Fibroblast of mammary gland (primary cell): ENCODE results near the gene CLIC4.
"Not testable (repeated sequence)": the region's sequence is repeated elsewhere in the genome, so short reads cannot be mapped to it uniquely, and the experiment has no call there.

Source experiments
- DNase-seq: peaks from one replicate; pipeline ENCODE4 v3.0.0-alpha.2; 2010; ENCODE audit warnings: low read depth
- H3K4me3 ChIP-seq: 2 replicates; pipeline ENCODE4 v1.5.1; 2011; ENCODE audit warnings: low read depth, mild to moderate bottlenecking, low read length, moderate library complexity; ENCODE audit not compliant: control insufficient read depth
- TF ChIP-seq, protein P1 (sequence below): conservative IDR thresholded peaks from 2 replicates; pipeline ENCODE4 v1.5.1; 2011; ENCODE audit warnings: low read depth, low read length, inconsistent platforms; ENCODE audit not compliant: control insufficient read depth, insufficient read depth

Gene CLIC4

DNA sequence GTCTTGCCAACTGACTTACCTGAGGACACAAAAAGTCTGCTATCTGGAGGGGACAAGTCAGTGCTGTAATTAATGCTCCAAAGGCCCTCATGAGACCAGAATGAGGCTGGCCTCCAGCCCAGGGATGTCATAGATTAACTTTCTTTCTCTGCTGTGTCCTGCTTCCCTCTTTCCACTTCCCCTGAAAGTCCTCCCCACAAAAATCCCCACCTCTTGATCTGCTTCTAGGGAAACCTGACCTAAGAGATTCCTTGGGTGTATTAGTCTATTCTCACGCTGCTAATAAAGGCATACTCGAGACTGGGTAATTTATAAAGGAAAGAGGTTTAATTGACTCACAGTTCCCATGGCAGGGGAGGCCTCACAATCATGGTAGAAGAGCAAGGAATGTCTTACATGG, 145.6 kb downstream of the CLIC4 start:
- TF ChIP-seq, protein P1, sequence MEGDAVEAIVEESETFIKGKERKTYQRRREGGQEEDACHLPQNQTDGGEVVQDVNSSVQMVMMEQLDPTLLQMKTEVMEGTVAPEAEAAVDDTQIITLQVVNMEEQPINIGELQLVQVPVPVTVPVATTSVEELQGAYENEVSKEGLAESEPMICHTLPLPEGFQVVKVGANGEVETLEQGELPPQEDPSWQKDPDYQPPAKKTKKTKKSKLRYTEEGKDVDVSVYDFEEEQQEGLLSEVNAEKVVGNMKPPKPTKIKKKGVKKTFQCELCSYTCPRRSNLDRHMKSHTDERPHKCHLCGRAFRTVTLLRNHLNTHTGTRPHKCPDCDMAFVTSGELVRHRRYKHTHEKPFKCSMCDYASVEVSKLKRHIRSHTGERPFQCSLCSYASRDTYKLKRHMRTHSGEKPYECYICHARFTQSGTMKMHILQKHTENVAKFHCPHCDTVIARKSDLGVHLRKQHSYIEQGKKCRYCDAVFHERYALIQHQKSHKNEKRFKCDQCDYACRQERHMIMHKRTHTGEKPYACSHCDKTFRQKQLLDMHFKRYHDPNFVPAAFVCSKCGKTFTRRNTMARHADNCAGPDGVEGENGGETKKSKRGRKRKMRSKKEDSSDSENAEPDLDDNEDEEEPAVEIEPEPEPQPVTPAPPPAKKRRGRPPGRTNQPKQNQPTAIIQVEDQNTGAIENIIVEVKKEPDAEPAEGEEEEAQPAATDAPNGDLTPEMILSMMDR = no peak
- H3K4me3 ChIP-seq = no peak overlapping the region
- DNase-seq = no peak

DNA sequence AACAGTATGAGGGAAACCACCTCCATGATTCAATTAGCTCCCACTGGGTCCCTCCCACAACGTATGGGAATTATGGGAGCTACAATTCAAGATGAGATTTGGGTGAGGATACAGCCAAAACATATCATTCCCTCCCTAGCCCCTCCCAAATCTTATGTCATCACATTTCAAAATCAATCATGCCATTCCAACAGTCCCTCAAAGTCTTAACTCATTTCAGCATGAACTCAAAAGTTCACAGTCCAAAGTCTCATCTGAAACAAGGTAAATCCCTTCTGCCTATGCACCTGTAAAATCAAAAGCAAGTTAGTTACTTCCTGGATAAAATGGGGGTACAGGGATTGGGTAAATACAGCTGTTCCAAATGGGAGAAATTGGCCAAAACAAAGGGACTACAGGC, 146.1 kb downstream of the CLIC4 start:
- DNase-seq, H3K4me3 ChIP-seq: not testable (repeated sequence)

DNA sequence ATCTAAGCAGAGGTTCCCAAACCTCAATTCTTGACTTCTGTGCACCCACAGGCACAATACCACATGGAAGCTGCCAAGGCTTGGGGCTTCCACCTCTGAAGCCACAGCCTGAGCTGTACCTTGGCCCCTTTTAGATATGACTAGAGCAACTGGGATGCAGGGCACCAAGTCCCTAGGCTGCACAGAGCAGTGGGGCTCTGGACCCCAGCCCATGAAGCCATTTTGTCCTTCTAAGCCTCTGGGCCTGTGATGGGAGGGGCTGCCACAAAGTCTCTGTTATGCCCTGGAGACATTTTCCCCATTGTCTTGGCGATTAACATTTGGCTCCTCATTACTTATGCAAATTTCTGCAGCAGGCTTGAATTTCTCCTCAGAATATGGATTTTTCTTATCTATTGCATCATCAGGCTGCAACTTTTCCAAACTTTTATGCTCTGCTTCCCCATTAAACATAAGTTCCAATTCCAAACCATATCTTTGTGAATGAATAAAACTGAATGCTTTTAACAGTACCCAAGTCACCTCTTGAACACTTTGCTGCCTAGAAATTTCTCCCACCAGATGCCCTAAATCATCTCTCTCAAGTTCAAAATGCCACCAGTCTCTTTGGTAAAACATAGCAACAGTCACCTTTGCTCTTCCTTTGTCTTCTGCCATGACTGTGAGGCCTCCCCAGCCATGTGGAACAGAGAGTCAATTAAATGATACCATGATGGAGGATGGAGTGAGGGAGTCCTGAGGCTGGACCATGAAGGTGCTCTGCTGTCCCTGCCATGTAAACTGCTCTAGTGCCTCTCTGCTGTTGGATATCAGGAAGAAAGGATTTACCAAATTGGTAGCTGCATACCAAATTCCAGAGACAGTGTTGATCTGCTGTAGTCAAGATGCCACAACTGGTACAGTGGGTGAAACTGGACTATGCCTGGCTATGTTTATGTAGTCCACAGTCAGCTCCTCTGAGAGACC, 147.2 kb downstream of the CLIC4 start:
- TF ChIP-seq, protein P1 = no peak
- DNase-seq = no peak
- no peak overlapping the region for H3K4me3 ChIP-seq

DNA sequence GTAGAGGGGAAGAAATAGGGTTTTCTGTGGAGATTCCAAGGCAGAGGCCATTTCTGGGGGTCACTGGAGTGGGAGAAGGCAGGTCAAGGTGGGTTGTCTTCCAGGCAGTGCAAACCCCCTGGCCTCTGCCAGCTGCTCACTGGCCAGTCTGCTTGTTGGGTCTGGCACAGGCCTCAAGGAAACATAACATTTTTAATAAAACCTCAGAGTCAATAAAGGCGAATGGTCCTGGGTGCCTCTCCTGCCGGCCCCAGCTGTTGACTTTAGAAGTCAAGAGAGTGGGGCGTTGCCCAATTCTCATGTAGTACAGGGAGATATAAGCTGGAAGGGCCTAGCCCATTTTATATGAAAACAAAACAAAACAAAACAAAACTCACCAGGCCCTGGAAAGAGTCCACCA, 148.2 kb downstream of the CLIC4 start:
- TF ChIP-seq, protein P1 = no peak
- H3K4me3 ChIP-seq = no peak overlapping the region
- no peak for DNase-seq
